Tibial artery (tissue), 4 donors: ENCODE measurements around the gene ERBB4.

Experiments used
- DNase-seq, 2 donors: peaks; one replicate each; pipeline ENCODE4 v3.0.0-alpha.2; 2019
- H3K27ac ChIP-seq, 2 donors: fragments of 200-600 bp; sonication (generic) in 1 of 2; 1 replicate in 1 of 2; 2 replicates in 1 of 2; pipeline ENCODE4 v1.5.1; 2018 to 2019; ENCODE audit warnings: mild to moderate bottlenecking in 1 of 2
- H3K27me3 ChIP-seq, 2 donors: fragments of 200-600 bp; sonication (generic) in 1 of 2; one replicate each; pipeline versions ENCODE4 v1.5.1 to v1.6.0; 2016 to 2019
- H3K36me3 ChIP-seq, 3 donors: fragments of 200-600 bp; sonication (generic) in 2 of 3; one replicate each; pipeline ENCODE4 v1.5.1; 2016 to 2019; ENCODE audit warnings: mild to moderate bottlenecking in 2 of 3
- H3K4me1 ChIP-seq, 4 donors: fragments of 200-600 bp; sonication (generic) in 2 of 4; 1 replicate in 3 of 4; 2 replicates in 1 of 4; pipeline ENCODE4 v1.5.1; 2016 to 2019
- H3K4me3 ChIP-seq, 2 donors: fragments of 200-600 bp; sonication (generic) in 1 of 2; 1 replicate in 1 of 2; 2 replicates in 1 of 2; pipeline ENCODE4 v1.5.1; 2018 to 2019; ENCODE audit warnings: mild to moderate bottlenecking in 2 of 2
- H3K9me3 ChIP-seq, 3 donors: fragments of 200-600 bp; sonication (generic) in 1 of 3; one replicate each; pipeline ENCODE4 v1.5.1; 2016 to 2019
- intact Hi-C: fragments of 100-400 bp; cut with DNase I; formaldehyde crosslinking; loops from one replicate; pipeline ENCODE4 v1.15.0; 2023; ENCODE audit warnings: low total_unique reads
- TF ChIP-seq, protein P1 (sequence below), 2 experiments: fragments of 200-600 bp in 1 of 2; fragments of 450-650 bp in 1 of 2; IDR thresholded peaks; one replicate each; pipeline ENCODE4 v1.5.1; 2017 to 2019; ENCODE audit warnings: antibody characterized with exemption in 2 of 2, mild to moderate bottlenecking in 1 of 2, moderate library complexity in 1 of 2

The ERBB4 gene

DNA sequence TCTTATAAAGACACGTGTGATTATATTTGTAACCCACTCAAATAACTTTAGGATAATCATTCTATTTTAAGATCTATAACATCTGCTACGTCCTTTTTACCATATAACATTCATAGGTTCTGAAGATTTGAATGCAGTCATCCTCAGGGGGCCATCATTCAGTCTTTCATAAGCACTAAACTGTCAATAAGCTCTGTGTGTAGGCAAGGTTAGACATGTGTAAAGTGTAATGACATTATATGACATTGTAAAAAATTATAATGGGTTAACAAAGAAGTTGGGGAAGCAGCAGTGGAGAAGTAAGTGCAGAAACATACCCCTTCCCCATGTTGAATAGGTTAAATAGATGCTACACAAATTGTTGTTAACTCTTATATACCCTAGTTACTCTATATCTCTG lies 845.9 kb downstream of the ERBB4 start:
- TF ChIP-seq, protein P1, sequence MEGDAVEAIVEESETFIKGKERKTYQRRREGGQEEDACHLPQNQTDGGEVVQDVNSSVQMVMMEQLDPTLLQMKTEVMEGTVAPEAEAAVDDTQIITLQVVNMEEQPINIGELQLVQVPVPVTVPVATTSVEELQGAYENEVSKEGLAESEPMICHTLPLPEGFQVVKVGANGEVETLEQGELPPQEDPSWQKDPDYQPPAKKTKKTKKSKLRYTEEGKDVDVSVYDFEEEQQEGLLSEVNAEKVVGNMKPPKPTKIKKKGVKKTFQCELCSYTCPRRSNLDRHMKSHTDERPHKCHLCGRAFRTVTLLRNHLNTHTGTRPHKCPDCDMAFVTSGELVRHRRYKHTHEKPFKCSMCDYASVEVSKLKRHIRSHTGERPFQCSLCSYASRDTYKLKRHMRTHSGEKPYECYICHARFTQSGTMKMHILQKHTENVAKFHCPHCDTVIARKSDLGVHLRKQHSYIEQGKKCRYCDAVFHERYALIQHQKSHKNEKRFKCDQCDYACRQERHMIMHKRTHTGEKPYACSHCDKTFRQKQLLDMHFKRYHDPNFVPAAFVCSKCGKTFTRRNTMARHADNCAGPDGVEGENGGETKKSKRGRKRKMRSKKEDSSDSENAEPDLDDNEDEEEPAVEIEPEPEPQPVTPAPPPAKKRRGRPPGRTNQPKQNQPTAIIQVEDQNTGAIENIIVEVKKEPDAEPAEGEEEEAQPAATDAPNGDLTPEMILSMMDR (IDR thresholded peaks at IDR 0.05), result no peak
- intact Hi-C loops, result no loop called here
- Histone ChIP-seq H3K27me3 (no peaks in the 10 kb centered on the region), H3K27ac (no peak overlapping the region), H3K4me1 (no peaks in the 10 kb centered on the region), H3K9me3 (no peaks in the 10 kb centered on the region), H3K36me3 (peaks cover 0 to 4% (median 0%) of the 10 kb centered on the region in 3 donors), H3K4me3 (no peak overlapping the region)
- DNase-seq, result no peak

DNA sequence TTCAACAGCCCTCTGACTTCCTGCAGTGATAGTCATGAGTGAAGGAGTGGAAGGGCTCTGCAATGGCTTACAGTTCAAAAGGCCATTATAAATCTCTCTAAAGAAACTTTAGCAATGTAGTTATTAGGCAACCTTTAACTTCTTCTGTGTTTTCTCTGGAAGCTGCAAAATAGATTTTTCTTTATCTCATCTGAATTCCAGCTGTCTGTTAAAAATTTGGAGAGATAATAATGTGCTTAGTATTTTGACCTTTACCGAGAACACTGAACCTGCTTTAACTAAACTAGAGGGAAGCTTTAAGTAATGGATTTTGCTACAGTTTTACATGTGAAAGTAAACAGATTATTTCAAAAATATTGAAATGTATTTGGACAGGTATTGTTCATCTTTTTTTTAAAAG lies 847.9 kb downstream of the ERBB4 start:
- Histone ChIP-seq H3K4me3 (no peak overlapping the region), H3K36me3 (peaks cover 0 to 4% (median 0%) of the 10 kb centered on the region in 3 donors), H3K27me3 (no peaks in the 10 kb centered on the region), H3K27ac (no peak overlapping the region), H3K4me1 (no peaks in the 10 kb centered on the region), H3K9me3 (no peaks in the 10 kb centered on the region)
- DNase-seq, result no peak
- intact Hi-C loops, result no loop called here
- TF ChIP-seq, protein P1 (IDR thresholded peaks at IDR 0.05), result no peak

DNA sequence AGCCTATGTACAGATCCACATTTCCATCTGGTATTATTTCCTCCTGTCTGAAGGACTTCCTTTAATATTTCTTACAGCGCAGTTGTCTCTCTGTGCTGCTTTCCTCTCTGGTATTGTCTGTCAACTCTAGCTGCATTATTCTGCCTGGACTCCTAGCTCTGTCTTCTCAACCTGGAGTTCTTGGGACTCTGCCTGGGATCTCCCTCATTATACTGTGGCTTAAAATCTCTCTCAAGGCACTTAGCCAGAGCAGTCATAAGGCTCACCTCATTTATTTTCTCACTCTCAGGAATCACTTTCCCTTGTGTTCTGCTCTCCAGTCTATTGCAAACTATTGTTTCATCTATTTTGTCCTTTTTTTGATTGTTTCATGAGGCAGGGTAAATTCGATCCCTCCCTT lies 850.4 kb downstream of the ERBB4 start:
- intact Hi-C loops, result no loop called here
- H3K27ac ChIP-seq, result no peak overlapping the region
- H3K4me1 ChIP-seq, result no peaks in the 10 kb centered on the region
- DNase-seq, result no peak
- no peak overlapping the region for H3K4me3 ChIP-seq
- H3K27me3 ChIP-seq, result no peaks in the 10 kb centered on the region
- H3K9me3 ChIP-seq, result peaks cover 0 to 18% (median 1%) of the 10 kb centered on the region in 3 donors
- no peaks in the 10 kb centered on the region for H3K36me3 ChIP-seq
- TF ChIP-seq, protein P1 (IDR thresholded peaks at IDR 0.05), result no peak

DNA sequence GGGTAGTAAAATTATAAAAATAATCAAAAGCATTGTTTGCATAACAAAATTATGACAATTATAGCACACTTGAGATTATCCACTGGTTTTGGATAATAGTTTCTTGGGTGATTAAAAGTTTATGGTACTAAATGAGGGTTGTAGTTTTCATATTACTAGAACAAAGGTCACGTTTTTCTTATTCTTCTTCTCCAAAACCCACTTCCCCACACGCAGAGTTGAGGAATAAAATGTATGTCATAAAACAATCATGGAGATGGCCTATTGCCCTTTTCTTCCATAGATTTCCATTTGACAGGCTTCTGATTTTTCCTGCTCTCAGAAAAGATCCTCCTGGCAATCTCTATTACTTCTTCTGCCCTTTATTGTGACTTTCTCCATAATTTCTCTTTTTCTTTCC lies 863.9 kb downstream of the ERBB4 start:
- intact Hi-C loops, result no loop called here
- DNase-seq, result no peak

DNA sequence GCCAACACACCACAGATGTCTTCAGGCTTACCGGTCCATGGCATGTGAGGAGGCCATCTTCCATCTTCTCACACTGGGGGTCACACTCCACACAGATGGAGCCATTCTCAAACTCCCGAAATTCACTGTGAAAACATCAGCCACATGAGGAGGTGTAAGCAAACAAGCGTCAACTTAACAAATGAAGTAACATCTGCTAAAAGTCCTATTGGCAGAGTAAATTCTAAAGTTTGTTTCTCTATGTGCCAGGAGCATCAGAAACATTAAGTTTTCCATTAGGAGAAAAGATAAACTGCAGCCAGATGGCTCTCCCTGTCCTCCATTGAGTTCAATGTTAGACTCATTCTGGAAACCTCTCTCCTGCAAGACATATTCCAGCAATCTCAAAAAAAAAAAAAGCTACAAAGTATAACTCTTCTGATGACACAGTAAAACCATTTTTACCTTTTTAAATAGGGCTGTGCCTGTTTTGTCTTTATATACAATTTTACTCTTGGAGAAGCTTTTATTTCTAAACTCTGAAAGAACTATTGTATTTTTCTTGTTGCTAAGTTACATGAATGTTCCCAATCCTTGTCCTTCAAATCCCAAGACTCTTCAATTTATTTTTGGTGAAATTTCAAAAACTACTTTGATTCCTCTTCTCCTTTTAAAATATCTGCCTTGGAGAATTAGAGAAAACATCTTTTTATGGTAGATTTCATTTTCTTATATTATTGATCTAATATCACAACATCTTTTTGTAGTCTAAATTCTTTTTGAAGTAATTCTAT lies 865.3 kb downstream of the ERBB4 start:
- TF ChIP-seq, protein P1 (IDR thresholded peaks at IDR 0.05), result no peak
- no peak overlapping the region for H3K27ac ChIP-seq
- H3K27me3 ChIP-seq, result no peaks in the 10 kb centered on the region
- no peak overlapping the region for H3K4me3 ChIP-seq
- no peaks in the 10 kb centered on the region for H3K4me1 ChIP-seq
- H3K9me3 ChIP-seq, result no peaks in the 10 kb centered on the region
- intact Hi-C loops, result no loop called here
- H3K36me3 ChIP-seq, result no peaks in the 10 kb centered on the region
- no peak for DNase-seq

More for the DNA sequence above, 863.9 kb downstream of the ERBB4 start:
- Histone ChIP-seq H3K36me3 (peaks cover 0 to 5% (median 0%) of the 10 kb centered on the region in 3 donors), H3K27ac (no peak overlapping the region), H3K27me3 (no peaks in the 10 kb centered on the region), H3K4me3 (no peak overlapping the region), H3K9me3 (no peaks in the 10 kb centered on the region), H3K4me1 (no peaks in the 10 kb centered on the region)
- TF ChIP-seq, protein P1 (IDR thresholded peaks at IDR 0.05), result no peak
